ENCODE data around the gene CUL5. TPM values are rescaled to one million over a fixed set of nuclear protein-coding genes. Genes with fewer than 3 reads are reported as not detected.

The CUL5 gene
- total RNA-seq, 1 experiment from 2014 or later, result 63.1 TPM

- BruUV-seq (replicated peaks), result no TSS peak
- no peak overlapping the region for H3K4me3 ChIP-seq (ENCODE audit: low read depth, low read length, poor library complexity, severe bottlenecking)
- POLR2A ChIA-PET (ENCODE audit: low non-redundant PET), result no interaction called here
- CTCF ChIA-PET, result no interaction called here
- peaks cover 84% of the 10 kb centered on the region for H3K36me3 ChIP-seq (ENCODE audit: insufficient read depth, low read length, poor library complexity, severe bottlenecking)
- DNase-seq (ENCODE audit: low spot score), result no peak
- intact Hi-C loops (cut with micrococcal nuclease; ENCODE audit: unreplicated experiment), result no loop called here
- H3K4me1 ChIP-seq (ENCODE audit: insufficient read depth, low read length, poor library complexity, severe bottlenecking), result no peaks in the 10 kb centered on the region
- H3K9me3 ChIP-seq (ENCODE audit: low read depth, low read length, poor library complexity, severe bottlenecking), result no peaks in the 10 kb centered on the region
- TF ChIP-seq CTCF (conservative IDR thresholded peaks at IDR 0.05; ENCODE audit: low read depth, low read length) (no peak), EZH2 (IDR thresholded peaks at IDR 0.05; ENCODE audit: borderline replicate concordance, low read depth, low read length, poor library complexity, severe bottlenecking) (no peak)
- H3K27me3 ChIP-seq (replicated peaks; ENCODE audit: insufficient read depth, low read depth, low read length, poor library complexity), result no peaks in the 10 kb centered on the region
- H3K27ac ChIP-seq (ENCODE audit: low read depth, low read length, poor library complexity, severe bottlenecking), result no peak overlapping the region
These were observed 139.9 kb downstream of the CUL5 start for GRCh38 chr11:108148556-108148955.

- no peak for TF ChIP-seq CTCF (conservative IDR thresholded peaks at IDR 0.05; ENCODE audit: low read depth, low read length)
- no peak for TF ChIP-seq EZH2 (IDR thresholded peaks at IDR 0.05; ENCODE audit: borderline replicate concordance, low read depth, low read length, poor library complexity, severe bottlenecking)
- DNase-seq (ENCODE audit: low spot score), result no peak
- H3K4me3 ChIP-seq (ENCODE audit: low read depth, low read length, poor library complexity, severe bottlenecking), result no peak overlapping the region
- H3K27me3 ChIP-seq (replicated peaks; ENCODE audit: insufficient read depth, low read depth, low read length, poor library complexity), result no peaks in the 10 kb centered on the region
- no peaks in the 10 kb centered on the region for H3K4me1 ChIP-seq (ENCODE audit: insufficient read depth, low read length, poor library complexity, severe bottlenecking)
- BruUV-seq (replicated peaks), result no TSS peak
- H3K36me3 ChIP-seq (ENCODE audit: insufficient read depth, low read length, poor library complexity, severe bottlenecking), result peaks cover 63% of the 10 kb centered on the region
- H3K9me3 ChIP-seq (ENCODE audit: low read depth, low read length, poor library complexity, severe bottlenecking), result no peaks in the 10 kb centered on the region
- intact Hi-C loops (cut with micrococcal nuclease; ENCODE audit: unreplicated experiment), result no loop called here
- POLR2A ChIA-PET (ENCODE audit: low non-redundant PET), result no interaction called here
- no peak overlapping the region for H3K27ac ChIP-seq (ENCODE audit: low read depth, low read length, poor library complexity, severe bottlenecking)
- CTCF ChIA-PET, result no interaction called here
These were observed 145.9 kb downstream of the CUL5 start for GRCh38 chr11:108154591-108154990.

Other genes with a start within 250 kb of the CUL5 start
- gene SLC35F2, start 150.1 kb upstream of the CUL5 start, total RNA-seq (2021), result 80.8 and 95.4 TPM in 2 replicates
- gene RAB39A, start 80.5 kb upstream of the CUL5 start, total RNA-seq (2021), result 16.3 and 17.2 TPM in 2 replicates
- 108 and 118 TPM in 2 replicates for gene ACAT1, start 112.7 kb downstream of the CUL5 start, total RNA-seq (2021)
- 26.5 and 27.9 TPM in 2 replicates for gene NPAT, start 213.7 kb downstream of the CUL5 start, total RNA-seq (2021)
- gene ATM, start 214.2 kb downstream of the CUL5 start, total RNA-seq (2021), result 68.8 and 72.5 TPM in 2 replicates